Hematopoietic multipotent progenitor cell (in vitro differentiated cells): ENCODE measurements around the gene GPATCH2. TPM values are rescaled to one million over a fixed set of nuclear protein-coding genes. Genes with fewer than 3 reads are reported as not detected.
"Not testable (repeated sequence)": the region's sequence is repeated elsewhere in the genome, so short reads cannot be mapped to it uniquely, and the experiment has no call there.

Experiments
- DNase-seq, 3 donors: peaks; one replicate each; pipeline ENCODE4 v3.0.0-alpha.2; 2011 to 2015; ENCODE audit warnings: low read depth in 2 of 3, low spot score in 2 of 3
- total RNA-seq: library from RNA; depleted of rRNA; stranded (reverse); fragments of >200 nt; gene quantifications from one replicate; pipeline ENCODE4 v1.2.3, GENCODE V29; 2012

GPATCH2 gene
- total RNA-seq, 1 donor: 8.3 TPM

DNA sequence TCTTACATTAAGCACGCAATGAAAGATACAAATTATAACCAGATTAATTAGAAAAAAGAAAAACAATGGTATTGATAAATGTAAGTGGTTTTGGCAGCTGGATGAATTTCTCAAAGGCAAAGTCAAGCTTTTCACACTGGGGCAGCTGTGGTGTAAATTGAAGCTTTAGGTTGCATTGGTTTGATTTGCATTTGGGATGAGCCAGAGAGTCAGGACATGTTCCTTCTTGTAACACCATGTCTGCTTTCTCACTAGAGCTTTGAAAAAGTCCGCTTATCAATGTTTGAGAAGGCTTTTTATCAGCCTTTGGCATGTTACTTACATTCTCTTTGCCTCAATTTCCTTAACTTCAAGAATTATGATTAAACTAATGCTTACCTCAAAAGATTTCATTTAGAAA lies 173.9 kb downstream of the GPATCH2 start:
- DNase-seq: no peak

DNA sequence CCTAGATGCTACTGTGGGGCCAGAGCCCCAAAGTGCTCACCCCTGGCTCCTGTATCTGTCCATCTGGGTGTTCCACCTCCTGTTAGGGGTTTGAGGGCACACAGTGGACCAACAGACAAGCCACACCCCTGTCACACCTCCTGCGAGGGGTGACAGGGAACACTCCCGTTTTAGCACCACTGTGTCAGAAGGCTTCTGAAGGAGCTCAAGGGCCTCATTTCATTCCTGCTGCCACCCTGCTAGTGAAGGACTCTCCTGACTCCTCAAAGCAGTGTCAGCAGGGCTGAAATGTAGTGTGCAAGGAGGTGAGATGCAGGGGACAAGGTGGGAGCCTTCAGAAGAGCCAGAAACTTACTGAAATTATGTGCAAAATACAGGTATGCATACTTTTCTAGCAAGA lies 174.6 kb downstream of the GPATCH2 start:
- no peak for DNase-seq

GRCh38 chr1:217453816-217454215 lies 177.1 kb downstream of the GPATCH2 start:
- no peak for DNase-seq

DNA sequence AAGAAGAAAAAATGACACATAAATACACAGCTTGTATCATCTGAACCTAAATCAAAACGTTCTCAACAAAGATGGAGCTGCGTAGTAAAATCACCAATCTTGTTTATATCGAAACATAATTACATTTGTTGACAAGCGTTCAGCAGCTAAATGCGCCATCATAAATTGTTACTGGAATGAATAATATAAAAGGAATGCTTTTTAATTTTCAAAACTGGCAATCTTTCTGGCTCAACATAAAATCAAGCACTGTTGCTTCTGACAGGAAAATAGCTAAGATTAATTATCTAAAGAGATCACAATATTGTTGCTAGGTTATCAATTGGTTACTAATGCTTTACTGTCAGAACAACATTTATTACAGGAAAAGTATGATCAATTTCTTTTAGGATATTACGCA lies 181.5 kb downstream of the GPATCH2 start:
- DNase-seq: no peak

DNA sequence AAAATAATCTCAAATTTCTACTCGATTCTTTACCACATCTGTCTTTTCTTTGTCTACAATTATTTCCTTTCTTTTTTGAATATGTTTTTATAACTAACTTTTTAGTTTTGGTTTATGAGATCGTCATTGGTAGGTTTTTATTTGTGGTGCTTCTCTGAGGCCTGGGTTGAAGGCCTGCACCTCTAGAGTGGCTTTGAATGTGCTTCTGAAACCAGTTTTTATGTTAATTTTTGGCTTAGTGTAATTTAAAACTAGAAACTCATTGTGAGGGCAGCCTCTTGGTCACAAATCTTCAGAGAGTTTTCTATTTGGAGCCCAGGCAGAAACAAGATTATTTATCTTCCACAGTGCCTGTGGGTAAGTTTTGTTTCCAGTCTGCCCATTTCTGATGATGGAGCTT lies 187.0 kb downstream of the GPATCH2 start:
- DNase-seq: no peak

DNA sequence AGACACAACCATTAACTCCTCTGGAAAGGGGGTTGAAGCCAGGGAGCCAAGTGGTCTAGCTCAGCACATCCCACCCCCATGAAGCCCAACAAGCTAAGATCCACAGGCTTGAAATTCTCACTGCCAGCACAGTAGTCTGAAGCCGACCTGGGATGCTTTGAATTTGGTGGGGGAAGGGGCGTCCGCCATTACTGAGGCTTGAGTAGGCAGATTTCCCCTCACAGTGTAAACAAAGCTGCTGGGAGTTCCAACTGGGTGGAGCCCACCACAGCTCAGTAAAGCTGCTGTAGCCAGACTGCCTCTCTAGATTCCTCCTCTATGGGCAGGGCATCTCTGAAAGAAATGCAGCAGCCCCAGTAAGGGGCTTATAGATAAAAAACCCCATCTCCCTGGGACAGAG lies 193.5 kb downstream of the GPATCH2 start:
- no peak for DNase-seq

DNA sequence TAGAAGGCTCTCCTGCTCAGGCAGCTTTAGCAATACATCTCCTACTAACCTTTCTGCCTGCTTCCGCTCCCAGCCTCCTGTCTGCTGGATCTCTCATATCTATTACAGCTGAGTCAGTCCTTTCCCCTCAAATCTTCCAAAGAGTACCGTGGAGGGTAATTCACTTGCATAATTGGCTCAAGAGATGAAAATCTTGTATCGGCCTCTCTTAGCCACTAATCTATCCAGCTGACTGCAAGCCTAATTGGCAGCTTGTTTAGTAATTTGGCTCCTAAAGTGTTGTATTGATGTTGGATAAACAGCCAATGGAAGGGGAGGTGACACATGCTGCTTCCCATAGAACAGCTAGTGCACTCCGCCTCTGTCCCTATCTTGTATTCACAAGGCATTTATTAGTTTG lies 195.7 kb downstream of the GPATCH2 start:
- DNase-seq: no peak

DNA sequence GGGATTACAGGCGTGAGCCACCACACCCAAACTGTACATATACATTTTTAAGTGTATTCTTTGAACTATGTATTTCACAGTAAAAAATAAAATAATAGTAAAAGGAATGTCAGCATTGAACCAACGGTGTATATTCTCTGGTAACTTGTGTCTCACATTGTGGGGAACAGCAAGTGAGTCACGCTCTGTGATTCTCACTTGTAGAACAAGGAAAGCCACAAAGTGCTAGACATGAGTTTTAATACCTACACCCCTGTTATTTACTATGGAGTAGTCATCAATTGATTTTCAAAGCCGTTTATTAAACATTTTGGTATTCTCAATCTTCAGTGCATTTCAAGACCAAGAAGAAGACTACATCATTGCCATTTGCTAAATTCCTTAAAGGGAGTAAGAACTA lies 197.2 kb downstream of the GPATCH2 start:
- DNase-seq: no peak

DNA sequence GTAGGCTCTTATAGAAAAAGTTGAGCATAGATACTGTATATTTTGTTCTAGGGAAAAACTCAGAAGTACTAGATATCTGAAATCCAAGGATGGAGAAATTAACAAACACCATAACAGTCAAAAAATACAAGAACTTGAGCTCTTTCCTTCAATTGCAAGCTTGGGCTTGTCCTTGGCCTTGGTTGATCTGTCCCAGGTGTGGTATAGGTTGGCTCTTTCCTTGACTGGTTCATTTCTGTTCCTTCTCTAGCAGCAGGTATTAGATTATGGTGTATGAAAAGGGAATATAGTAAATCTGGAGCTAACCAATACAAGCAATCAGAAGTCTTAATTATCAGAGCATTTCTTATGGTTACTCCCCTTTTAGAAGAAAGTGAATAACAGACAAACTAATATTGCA lies 198.6 kb downstream of the GPATCH2 start:
- DNase-seq: no peak

- DNase-seq: no peak
Measured at GRCh38 chr1:217431395-217431794, 199.5 kb downstream of the GPATCH2 start.

- no peak for DNase-seq
Measured at GRCh38 chr1:217425422-217425821, 205.5 kb downstream of the GPATCH2 start.

GRCh38 chr1:217419194-217419551 lies 211.7 kb downstream of the GPATCH2 start:
- no peak for DNase-seq

GRCh38 chr1:217418269-217419193 lies 212.4 kb downstream of the GPATCH2 start:
- no peak for DNase-seq

DNA sequence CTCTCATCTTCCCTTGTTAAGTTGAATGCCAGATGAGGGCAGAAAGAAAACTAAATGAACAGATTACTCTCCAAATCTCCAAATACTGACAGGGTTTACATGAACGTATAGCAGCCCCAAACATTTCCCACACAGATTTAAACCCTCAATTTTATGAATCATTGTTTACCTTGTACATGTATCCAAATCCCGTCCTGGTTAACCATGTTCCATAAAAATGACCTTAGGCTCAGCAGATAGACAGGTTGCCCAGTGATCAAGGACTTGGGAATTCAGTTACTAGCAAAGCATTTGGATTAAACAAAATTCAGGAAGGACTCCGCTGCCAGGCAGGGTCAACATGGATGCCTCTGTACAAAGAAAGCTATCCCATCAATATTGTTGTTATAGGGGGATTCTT lies 213.5 kb downstream of the GPATCH2 start:
- DNase-seq: no peak

DNA sequence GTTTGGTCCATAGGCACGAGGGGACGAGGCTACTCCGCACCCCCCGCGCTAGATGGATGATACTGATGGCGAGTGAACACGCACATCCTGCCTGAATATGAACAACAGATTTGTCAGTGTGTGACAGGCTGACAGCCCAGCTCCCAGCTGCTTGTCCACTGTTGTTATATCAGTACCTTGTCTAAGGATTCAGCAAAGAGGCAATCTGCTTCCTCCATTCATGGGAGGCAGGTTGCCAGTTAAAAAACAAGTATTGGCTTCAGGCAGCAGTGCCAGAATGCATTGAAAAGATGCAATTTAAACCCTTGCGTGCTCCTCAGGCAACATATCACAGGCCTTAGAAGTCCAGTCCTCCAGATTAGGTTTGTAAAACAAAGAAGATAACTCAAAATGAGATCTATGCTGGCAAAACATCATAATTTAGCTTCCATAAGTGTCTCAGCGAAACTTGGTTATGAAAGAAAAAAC lies 223.3 kb downstream of the GPATCH2 start:
- DNase-seq: no peak

- DNase-seq: no peak
Measured at GRCh38 chr1:217403026-217403720, 227.7 kb downstream of the GPATCH2 start.

GRCh38 chr1:217402301-217402700 lies 228.6 kb downstream of the GPATCH2 start:
- DNase-seq: no peak

GRCh38 chr1:217393896-217394295 lies 237.0 kb downstream of the GPATCH2 start:
- no peak for DNase-seq

- DNase-seq: no peak
Measured at GRCh38 chr1:217392441-217392840, 238.4 kb downstream of the GPATCH2 start.

DNA sequence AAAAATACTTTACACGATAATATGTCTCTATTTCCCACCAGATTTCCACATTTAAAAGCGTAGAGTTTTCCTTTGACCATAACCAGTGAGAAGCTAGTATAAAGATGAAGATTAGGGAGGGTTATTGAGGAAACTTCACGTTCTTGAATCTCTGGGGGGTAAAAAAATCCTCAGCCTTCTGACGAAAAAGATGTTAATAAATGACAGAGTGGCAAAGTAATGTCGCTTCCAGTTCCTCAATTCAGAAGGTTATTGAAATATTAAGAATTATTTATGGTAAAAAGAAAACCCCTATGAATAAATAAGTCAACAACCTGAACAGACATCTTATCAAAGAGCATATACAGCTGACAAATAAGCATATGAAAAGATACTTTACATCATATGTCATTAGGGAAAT lies 241.0 kb downstream of the GPATCH2 start:
- no peak for DNase-seq

DNA sequence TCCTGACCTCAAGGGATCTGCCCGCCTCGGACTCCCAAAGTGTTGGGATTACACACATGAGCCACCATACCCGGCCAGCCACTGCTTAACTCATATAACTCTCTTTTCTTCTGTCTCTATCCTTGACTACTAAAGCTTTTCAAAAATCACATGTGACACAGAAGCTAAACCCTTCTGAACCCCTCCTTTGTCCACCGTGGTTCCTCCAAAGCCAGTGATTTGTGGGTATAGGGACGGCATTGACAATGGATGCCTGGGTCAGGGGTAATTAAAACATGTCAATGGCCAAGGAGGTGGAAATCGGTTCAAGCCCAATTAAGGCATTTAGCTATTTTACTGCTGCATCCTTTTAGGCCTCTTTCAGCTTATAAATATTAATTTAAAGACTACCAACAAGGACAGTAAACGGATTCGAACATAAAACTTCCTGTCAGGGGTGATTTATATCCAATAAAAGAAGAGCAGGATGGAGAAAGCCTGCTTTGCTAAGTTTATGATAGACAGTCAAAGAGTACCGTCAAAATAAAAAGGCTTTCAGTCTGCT lies 242.3 kb downstream of the GPATCH2 start:
- no peak for DNase-seq

DNA sequence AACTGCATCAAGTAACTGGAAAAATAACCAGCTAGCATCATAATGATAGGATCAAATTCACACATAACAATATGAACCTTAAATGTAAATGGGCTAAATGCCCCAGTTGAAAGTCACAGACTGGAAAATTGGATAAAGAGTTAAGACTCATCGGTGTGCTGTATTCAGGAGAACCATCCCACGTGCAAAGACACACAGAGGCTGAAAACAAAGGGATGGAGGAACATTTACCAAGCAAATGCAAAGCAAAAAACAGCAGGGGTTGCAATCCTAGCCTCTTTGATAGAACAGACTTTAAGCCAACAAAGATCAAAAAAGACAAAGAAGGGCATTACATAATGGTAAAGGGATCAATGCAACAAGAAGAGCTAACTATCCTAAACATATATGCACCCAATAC lies 249.1 kb downstream of the GPATCH2 start:
- DNase-seq: not testable (repeated sequence)
